Lower leg skin (tissue), 3 donors: ENCODE data around the gene SOX21.

ENCODE experiments used
- CTCF ChIP-seq, 3 donors: fragments of 450-650 bp; IDR thresholded peaks; one replicate each; pipeline ENCODE4 v1.5.1; 2016; ENCODE audit warnings: antibody characterized with exemption in 3 of 3, mild to moderate bottlenecking in 3 of 3, moderate library complexity in 2 of 3
- POLR2A ChIP-seq, 2 donors: fragments of 450-650 bp; IDR thresholded peaks; one replicate each; pipeline ENCODE4 v1.6.1; 2016 to 2017; ENCODE audit warnings: antibody characterized with exemption in 2 of 2, mild to moderate bottlenecking in 1 of 2, moderate library complexity in 1 of 2

- TF ChIP-seq CTCF (IDR thresholded peaks at IDR 0.05) (no peak), POLR2A (IDR thresholded peaks at IDR 0.05) (no peak)
These were observed 1.3 kb downstream of the SOX21 start for GRCh38 chr13:94710881-94711560.
